HG02870 (cell line): ENCODE results near the gene HOXC10.

Experiments
- ATAC-seq: cut with Tn5 transposase; IDR thresholded peaks from one replicate; pipeline ENCODE4 v1.9.1; 2021; ENCODE audit warnings: mild to moderate bottlenecking, moderate library complexity; ENCODE audit not compliant: unreplicated experiment

Gene HOXC10

GRCh38 chr12:53950789-53951576 lies 34.0 kb upstream of the HOXC10 start:
- no peak for ATAC-seq

- no peak for ATAC-seq
Observed at GRCh38 chr12:53951577-53952334, 33.2 kb upstream of the HOXC10 start.

GRCh38 chr12:53952335-53952694 lies 32.6 kb upstream of the HOXC10 start:
- no peak for ATAC-seq

GRCh38 chr12:53952871-53953734 lies 31.8 kb upstream of the HOXC10 start:
- no peak for ATAC-seq

GRCh38 chr12:53953831-53954693 lies 30.9 kb upstream of the HOXC10 start:
- ATAC-seq: no peak

- no peak for ATAC-seq
Observed at GRCh38 chr12:53954694-53955035, 30.3 kb upstream of the HOXC10 start, which contains the start of gene HOXC12. Gene HOXC12, plus strand, starts transcription at chr12:53954903. Its CDS starts 27 bp downstream, at chr12:53954930.

GRCh38 chr12:53955036-53955775 lies 29.7 kb upstream of the HOXC10 start:
- no peak for ATAC-seq

GRCh38 chr12:53955776-53956250 lies 29.1 kb upstream of the HOXC10 start:
- no peak for ATAC-seq

GRCh38 chr12:53956251-53956887 lies 28.6 kb upstream of the HOXC10 start:
- no peak for ATAC-seq

- ATAC-seq: no peak
Observed at GRCh38 chr12:53956914-53957536, 27.9 kb upstream of the HOXC10 start.

GRCh38 chr12:53958128-53958527 lies 26.8 kb upstream of the HOXC10 start:
- no peak for ATAC-seq

GRCh38 chr12:53959314-53959713 lies 25.6 kb upstream of the HOXC10 start:
- no peak for ATAC-seq

- no peak for ATAC-seq
Observed at GRCh38 chr12:53960187-53961024, 24.5 kb upstream of the HOXC10 start.

GRCh38 chr12:53961025-53961761 lies 23.8 kb upstream of the HOXC10 start:
- no peak for ATAC-seq

GRCh38 chr12:53963005-53963404 lies 21.9 kb upstream of the HOXC10 start:
- no peak for ATAC-seq

- no peak for ATAC-seq
Observed at GRCh38 chr12:53963434-53964314, 21.3 kb upstream of the HOXC10 start.
